ENCODE data around the gene NCCRP1.

Gene NCCRP1

DNA sequence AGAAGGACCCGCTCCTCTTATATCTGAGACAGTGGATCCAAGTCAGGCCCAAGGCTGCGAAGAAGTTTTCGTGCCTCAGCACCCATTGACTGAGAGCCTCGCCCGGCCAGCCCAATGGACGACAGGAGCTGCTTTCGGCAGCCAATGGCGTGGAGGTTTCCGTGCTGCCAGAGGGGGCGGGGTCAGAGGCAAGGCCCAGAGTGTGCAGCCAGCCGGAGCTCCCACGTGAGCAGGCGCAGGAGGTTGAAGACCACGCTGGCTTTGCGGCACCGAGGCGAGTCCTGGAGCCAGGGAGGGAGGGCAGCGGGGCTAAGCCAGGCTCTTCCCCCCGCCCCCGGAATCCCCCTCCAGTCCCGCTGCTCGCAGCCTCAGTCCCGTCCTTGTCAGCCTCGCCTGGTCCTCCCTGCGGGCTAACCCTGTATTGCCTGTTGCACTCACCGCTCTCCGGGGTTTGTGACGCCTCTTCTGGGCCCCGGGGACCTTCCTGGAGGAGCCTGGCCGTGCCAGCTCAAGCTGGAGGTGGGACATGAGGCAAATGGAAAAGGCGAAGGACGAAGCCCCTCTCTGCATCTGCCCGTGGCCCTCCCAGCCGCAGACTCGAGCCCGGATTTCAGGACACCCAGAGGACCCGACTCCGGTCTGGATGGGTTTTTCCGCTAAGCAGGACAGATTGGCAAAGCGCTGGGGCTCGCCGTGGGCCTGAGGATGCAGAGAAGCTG lies 50.3 kb downstream of the NCCRP1 start:
- no peak for DNase-seq (ENCODE audit: low read depth)

DNA sequence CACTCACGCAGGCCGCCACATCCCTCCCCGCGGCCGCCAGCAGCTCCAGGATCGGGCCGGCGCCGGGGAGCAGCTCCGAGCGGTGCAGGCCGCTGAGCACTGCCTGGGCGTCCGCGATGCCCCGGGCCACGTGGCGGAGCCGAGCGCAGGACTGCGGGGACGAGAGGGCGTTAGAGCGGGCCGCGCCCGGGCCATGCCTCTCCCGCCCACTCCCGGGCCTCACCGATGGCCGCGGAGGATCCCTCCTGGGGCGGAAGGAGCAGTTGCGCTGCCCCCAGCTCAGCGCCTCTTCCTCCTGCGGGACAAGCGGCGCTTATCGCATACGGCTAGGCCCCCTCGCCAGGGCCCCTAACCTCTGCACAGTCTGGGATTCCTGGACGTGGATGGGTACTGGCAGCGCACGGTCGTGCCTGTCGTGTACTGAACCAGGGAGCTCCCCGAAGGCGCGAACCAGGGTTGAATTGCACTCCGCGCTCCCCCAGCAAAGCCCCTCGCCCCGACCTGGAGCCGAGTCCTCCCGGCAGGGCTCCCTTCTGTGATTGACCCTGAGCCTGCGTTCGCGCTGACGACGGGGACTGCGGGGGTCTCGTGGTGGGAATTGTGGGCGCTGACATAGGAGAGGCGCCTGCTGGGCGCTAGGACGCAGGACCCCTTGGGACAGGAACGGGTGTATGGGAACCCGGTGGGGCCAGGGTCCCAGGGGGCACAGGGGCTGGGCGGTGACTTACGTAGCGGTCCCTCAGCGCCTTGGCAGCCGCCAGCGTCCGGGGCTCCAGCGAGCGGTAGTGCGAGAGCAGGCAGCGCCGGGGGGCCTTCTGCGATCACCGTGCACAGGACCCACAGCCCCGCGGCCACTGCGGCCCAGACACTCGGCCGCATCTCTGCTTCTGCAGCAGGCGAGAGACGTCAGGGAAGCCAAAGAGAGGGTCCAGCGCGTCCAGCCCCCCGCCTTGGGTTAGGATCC lies 51.2 kb downstream of the NCCRP1 start:
- no peak for DNase-seq (ENCODE audit: low read depth)

DNA sequence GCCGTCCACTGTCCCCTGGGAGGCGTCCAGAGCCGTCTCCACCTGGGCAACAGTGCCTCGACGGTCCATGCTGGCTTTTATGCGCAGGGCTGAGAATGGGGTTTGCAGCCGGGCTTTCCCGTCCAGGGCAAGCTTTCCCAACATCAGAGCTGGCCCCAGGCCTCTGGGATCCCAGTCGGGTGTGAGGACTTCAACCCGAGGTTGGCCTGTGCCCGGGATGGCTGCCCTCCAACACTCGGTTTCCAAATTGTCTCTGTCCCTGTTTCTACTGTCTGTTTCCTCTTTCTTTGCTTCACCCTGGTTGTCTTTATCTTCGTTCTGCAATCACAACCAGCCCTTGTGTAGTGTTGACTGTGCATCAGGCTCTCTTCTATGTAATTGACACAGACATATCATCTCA lies 52.0 kb downstream of the NCCRP1 start, which contains the start of gene IFNL4:
TSS of gene IFNL4 (minus strand) at position 51 of the 400 bp plus-strand sequence.
- DNase-seq (ENCODE audit: low read depth): no peak

DNA sequence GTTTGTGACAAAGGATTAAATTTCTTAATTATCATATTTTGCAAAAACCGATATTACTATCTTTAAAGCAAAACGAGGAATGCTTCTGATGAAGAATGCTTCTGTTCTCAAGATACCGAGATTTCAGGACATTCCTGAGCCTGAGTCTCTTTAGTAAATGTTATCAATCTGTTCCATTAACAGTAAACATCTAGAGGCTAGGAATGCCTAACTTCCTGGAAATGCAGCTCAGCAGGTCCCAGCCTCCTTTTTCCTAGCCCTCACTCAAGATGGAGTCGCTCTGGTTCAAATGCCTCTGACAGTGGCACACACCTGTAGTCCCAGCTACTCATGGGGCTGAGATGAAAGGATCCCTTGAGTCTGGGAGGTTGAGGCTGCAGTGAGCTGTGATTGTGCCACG lies 54.3 kb downstream of the NCCRP1 start:
- DNase-seq (ENCODE audit: low read depth): no peak
